HG03442 (cell line): ENCODE results near the gene SESN1.
"Not testable (repeated sequence)": the region's sequence is repeated elsewhere in the genome, so short reads cannot be mapped to it uniquely, and the experiment has no call there.

Source experiments
- ATAC-seq: cut with Tn5 transposase; IDR thresholded peaks from one replicate; pipeline ENCODE4 v1.9.1; 2021; ENCODE audit warnings: mild to moderate bottlenecking, moderate library complexity; ENCODE audit not compliant: unreplicated experiment

The SESN1 gene

GRCh38 chr6:109095036-109095834 is 589 bp upstream of the SESN1 start, which contains the start of gene CEP57L1:
TSS of gene CEP57L1 (plus strand) at chr6:109095507. CDS start at chr6:109145222, 49,715 bp downstream.
- peak; percentile 61 for ATAC-seq

DNA sequence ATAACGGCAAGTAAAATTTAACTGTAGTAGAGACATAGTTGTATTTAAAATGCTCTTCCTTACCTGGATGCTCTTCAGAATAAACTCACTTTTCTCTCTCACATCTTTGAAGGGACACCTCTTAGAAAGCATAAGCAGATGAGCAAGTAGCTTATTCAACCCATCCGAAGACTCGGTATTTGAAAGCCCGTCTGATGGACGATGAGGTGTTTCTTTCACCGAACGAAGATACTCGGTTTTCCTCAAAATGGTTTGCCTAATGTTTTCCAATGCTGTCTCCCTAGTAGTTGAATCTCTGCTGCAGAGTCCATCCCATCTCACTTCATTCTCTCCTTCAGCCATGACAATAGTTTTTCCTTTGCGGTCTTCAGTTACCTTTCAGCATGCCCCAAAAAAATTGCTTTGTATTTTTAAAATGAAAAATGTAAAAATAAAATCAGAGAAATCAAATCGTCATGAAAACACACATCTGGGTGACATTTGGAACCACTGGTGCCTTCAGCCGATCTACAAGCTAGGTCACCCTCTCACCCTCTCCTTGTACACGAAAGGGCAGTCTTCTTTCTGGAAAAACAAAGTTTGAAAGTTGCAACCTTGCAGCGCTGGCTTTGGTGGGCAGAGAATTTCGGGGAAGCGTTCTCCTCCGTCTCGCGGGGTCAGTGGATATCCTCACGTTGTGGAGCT is 772 bp downstream of the SESN1 start:
- no peak for ATAC-seq

- ATAC-seq, result no peak
Observed at GRCh38 chr6:109092074-109092473, 2.6 kb downstream of the SESN1 start.

- no peak for ATAC-seq
Observed at GRCh38 chr6:109091314-109092024, 3.2 kb downstream of the SESN1 start.

DNA sequence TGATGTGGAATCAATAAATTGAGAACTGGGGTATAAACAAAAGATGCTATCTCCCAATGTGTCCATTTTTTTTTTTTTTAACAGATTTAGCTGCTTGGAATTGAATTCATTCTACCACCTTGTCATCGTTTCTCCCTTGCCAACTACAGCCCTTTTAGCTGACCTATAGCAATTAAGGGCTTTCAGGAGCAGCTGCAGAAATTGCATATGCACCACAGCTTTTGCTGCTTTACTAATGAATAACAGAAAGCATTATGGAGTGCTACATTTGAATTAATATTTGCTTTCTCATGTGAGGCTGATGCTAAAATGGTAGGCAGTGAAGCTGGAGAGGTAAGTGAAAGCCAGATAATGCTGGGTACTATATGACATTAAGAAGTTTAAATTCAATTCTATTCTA is 5.7 kb downstream of the SESN1 start:
- no peak for ATAC-seq

DNA sequence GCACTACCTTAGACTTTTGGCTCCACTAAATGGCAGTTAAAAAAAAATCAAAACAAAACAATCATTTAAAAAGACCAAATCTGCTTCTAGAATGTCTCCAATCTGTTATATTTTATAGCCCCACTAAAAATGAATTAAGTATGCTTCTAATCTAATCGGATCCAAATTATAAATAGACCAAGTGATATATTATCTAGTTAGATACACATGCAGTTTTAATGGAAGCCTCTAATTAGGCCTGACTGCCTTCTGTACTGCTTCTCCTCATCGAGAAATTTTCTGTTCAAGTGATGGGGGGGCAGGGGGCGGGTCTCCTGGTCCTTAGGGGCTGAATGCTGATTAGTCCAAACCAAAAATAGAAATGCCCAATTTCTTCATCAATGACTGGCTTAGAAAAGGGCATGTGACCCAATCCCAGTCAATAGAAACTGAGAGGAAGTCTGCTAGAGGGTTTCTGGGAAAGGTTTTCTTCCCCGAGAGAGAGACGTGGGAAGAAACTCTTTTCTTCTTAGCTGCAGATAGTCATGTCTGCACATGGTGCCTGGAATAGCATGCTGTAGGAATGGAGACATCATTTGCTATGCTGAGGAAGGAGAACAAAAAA is 6.9 kb downstream of the SESN1 start:
- no peak for ATAC-seq

GRCh38 chr6:109084146-109084545 is 10.5 kb downstream of the SESN1 start:
- not testable (repeated sequence) for ATAC-seq

GRCh38 chr6:109083657-109084056 is 11.0 kb downstream of the SESN1 start:
- no peak for ATAC-seq

- ATAC-seq, result no peak
Observed at GRCh38 chr6:109082188-109082577, 12.5 kb downstream of the SESN1 start.

GRCh38 chr6:109081516-109082187 is 13.0 kb downstream of the SESN1 start:
- no peak for ATAC-seq

- no peak for ATAC-seq
Observed at GRCh38 chr6:109081026-109081425, 13.6 kb downstream of the SESN1 start.

GRCh38 chr6:109079981-109080380 is 14.7 kb downstream of the SESN1 start:
- no peak for ATAC-seq

DNA sequence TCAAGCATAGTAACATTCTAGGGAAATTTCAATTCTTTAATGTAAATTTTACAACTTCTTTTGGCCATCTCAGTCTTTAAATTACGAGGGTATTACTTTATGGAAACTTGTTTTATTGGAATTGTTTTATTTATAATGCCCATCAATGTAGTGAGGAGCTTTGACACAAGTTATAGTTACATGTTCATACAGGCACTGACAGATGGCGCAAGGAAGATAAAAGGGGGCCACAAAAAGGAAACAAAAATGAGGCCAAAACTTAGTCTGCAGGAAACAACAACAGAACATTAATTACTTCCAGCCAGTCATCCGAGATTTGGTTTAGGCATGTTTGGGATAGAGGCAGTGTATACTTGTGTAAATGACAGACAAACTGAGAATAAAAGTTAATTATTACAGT is 18.3 kb downstream of the SESN1 start:
- ATAC-seq, result no peak

DNA sequence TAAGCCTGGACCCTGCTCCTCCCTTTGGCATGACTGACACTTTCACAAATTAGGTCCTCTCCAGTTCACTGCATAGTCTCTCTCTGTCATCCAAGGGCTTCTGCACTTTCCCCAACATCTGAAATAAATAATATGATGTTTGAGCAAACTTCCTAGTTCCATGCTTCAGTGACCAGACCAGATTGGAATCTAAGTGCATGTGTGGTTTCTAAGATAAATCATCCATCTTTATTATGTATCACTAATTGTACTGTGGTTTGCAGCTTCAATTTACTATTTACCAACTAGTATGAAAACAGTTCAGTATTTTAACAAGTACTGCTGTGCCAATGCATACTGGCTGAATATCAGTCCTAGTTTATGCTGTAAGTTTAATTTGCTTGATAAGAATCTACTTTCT is 18.7 kb downstream of the SESN1 start:
- no peak for ATAC-seq

DNA sequence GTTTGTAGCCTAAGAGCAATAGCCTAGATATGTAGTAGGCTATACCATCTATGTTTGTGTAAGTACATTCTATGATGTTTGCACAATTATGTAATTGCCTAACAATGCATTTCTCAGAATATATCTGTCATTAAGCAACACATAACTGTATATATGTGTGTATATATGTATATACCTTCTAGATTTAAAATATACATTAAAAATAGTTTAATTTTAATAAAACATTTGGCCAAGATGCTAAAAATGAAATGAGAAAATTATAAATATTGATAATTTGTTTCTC is 20.6 kb downstream of the SESN1 start:
- ATAC-seq, result no peak

- no peak for ATAC-seq
Observed at GRCh38 chr6:109073344-109074132, 21.1 kb downstream of the SESN1 start.

DNA sequence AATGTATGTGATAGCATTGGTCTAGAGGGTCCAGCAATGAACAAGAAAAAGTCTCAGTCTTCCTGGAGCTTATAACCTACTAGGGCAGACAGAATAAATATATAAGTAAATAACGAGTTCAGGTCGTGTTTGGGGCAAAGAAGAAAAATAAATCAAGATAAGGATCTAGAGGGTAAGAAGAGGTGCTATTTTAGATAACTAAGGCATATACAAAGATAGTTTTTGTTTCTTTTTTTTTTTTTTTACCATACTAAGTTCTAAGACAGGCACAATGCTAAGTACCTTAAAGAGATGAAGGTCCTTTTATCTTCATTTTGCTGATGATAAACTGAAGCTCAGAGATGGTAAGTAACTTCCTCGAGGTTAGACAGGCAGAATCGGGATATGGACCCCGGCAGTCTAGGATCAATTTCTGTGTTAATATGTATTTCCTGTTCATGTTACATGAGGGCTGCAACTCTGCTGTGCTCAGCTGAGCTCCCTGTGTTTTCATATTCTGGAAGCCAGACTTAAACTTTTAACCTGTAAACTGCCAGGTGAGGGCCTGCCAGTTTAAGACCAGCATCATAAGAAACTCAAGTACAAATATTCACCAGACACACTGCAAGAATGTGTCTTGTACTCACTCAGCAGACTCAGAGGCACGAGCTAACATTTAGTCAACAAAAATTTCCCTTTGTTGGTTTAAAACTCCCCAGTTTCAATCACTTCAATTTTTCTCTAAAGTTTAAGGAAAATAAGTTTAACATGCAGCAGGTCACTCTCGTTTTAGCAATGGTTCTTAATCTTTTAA is 23.3 kb downstream of the SESN1 start:
- ATAC-seq, result no peak

DNA sequence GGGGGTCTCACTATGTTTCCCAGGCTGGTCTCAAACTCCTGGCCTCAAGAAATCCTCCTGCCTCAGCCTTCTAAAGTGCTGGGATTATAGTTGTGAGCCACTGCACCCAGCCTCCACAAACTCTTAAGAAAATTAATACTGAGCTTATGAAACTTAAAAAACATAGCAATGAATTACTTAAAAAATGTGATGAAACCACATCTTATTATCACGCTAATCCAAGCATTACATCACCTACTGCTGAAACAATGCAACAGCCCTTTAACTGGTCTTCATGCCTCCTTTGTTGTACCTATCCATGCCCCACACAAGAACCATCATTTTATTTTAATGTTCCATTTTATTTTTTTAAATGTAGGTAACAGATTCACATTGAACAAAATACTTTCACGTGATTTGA is 24.9 kb downstream of the SESN1 start:
- no peak for ATAC-seq

- ATAC-seq, result no peak
Observed at GRCh38 chr6:109062767-109063352, 31.8 kb downstream of the SESN1 start.
